NT2/D1 (cell line): ENCODE results near the gene WDR48.

Source experiments
- SUZ12 ChIP-seq: IDR thresholded peaks from 2 replicates; pipeline ENCODE4 v1.6.1; 2011; ENCODE audit not compliant: insufficient read length, insufficient read depth; ENCODE audit errors: extremely low read depth
- YY1 ChIP-seq: IDR thresholded peaks from 2 replicates; pipeline ENCODE4 v1.6.1; 2011; ENCODE audit not compliant: insufficient read length, insufficient read depth
- ZNF274 ChIP-seq: IDR thresholded peaks from 2 replicates; pipeline ENCODE4 v1.6.1; 2011; ENCODE audit warnings: mild to moderate bottlenecking, low read depth, low read length

DNA sequence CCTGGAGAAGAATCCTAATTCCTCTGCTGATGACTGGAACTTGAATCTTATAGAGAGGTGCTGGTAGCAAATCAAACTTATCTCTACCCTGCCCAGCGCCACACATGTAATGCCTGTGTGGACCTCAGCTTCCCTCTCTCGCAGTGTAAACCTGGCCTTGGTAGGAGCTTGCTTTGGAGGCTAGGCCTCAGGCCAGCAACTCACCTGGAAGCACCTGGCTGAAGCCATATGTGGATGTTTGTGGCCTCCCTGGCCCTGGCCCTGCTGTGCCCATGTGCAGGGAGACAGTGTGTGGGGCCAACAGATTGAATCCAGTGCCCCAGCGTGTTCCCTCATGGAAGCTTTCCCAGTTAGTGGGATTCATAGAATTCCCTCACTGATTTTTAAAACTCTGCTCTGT, 64.1 kb downstream of the WDR48 start:
- no peak for TF ChIP-seq YY1
- TF ChIP-seq ZNF274: no peak
- TF ChIP-seq SUZ12: no peak
